HG03039 (cell line): ENCODE data around the gene GPR135.

Source experiments
- ATAC-seq: cut with Tn5 transposase; IDR thresholded peaks from one replicate; pipeline ENCODE4 v1.9.1; 2021; ENCODE audit warnings: mild to moderate bottlenecking, moderate library complexity; ENCODE audit not compliant: unreplicated experiment

GPR135 gene

DNA sequence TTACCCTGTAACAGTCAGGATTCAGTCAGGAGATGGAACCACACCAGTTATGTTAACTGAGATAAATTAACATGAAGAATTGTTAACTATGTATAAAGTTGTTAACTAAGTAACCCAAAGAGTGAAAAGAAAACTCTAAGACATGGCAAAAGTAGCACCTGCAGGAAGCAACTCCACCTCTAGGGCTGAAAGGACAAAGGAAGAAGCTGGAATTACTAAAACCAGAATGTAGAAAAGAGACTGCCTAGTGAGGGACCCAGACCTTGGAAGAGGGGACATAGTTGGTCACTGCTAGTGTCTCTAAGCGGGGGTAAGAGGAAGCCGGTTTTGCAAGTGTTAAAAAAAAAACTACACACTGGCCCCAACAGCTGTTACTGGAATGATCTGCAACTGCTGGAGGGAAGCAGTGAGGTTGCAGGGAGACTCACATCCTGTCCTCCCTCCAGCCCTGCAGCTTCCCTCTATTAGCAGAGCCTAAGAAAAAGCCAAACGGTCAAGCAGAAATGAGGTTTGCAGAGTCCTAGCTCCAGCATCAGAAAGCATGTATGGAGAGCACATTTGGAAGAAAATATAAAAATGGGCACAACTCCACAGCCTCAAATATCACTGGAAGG is 39.8 kb downstream of the GPR135 start:
- ATAC-seq = no peak

DNA sequence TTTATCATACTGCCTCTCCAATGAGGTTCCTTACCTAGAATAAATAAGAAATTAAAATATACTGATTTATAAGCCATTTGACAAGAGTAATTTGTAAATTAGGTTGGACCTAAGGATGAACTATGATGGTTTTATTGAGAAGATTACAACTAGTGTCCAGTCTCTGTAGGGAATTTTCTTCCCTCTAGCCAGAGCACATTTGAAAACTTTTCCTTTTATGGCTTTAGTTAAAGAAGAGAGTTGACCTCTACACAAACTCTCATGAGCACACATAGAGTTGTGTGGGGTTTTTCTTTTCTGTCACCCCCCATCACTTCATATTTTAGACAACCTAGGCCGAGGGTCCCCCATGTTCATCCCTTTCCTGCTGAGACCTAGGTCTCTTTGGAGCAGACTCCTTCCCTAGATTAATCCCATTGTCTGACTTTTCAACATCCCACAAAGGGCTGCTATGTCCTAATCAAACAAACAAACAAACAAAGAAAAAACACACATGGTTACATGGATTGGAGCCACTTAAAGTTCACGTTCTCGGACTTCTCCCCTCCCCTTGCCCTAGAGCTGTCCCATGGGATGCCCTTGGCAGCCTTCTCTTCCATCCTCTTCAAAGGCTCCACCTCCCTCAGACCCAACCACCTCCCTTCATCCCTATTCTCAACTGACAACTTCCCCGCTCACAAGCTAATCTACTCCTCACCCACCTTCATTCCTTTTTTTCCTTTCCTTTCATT is 40.7 kb downstream of the GPR135 start:
- no peak for ATAC-seq

DNA sequence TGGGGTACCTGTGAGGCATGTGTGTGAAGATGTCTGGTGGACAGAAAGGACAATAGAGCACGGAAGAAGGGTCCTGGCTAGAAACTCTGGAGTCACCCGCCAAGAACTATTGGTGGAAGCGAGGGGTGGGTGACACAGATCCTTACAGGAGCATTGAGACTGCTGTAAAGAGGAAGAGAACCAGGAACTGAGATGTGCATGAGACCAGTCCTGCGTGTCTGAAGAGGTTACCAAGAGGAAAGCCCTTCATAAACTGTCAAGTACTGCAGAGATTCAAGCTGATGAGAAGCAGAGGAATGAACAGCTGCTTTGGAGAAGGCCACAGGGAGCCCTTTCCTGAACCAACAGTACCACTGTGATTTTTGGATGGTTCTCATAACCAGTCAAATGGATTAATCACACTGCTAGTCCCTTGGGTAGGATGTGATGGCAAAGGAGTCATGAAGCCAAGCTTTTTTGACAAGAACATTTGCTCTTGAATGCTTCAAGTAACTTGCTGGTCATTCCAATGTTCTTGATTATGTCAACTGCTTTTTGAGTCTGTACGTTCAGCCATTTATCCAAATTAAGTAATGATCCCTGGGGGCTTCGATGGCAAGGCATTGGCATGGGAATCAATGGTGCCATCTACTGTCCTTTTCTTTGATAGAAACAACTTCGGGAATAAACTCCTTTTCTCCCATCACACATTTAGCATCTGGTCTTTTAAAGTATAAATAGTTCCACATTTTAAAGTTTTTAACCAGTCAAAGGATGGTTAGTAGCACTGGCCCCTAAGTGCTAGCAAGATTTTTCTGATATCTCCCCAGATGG is 42.9 kb downstream of the GPR135 start:
- ATAC-seq = no peak

DNA sequence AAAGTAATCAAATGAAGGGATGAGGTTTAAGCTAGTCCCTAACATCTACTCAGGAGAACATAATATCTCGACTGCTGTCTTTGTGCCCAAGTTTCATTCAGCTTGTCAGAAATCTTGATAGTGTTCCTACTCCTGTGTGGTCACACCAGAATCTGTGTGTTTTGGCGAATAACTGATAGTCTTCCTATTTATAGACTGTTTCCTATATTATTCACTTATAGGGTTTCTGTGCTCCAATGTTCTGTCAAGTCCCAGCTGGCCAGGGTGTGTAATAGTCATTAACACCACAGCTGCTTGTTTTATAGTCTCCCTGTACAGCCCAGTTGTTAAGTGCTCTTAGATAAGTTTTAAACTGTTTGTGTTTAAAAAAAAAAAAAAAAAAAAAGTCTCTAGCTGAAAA is 45.9 kb downstream of the GPR135 start:
- ATAC-seq = no peak

DNA sequence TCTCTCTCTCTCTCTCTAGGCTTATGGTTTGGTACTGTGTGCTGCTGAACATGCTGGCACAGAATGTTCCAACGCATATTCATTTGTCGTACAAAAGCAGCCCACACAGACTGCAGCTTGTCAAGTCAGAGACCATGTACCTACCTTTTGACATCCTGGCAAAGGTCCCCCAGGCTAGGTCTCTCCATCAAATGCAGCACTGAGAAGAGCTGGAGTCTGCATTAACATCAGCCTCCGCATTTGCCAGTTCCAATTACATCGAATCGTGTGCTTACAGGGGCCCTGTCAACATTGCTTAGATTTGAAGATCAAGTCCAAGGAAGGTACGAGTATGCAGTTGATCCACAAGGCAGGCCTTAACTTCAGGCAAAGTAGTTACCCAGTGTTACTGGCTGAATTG is 47.9 kb downstream of the GPR135 start:
- no peak for ATAC-seq

DNA sequence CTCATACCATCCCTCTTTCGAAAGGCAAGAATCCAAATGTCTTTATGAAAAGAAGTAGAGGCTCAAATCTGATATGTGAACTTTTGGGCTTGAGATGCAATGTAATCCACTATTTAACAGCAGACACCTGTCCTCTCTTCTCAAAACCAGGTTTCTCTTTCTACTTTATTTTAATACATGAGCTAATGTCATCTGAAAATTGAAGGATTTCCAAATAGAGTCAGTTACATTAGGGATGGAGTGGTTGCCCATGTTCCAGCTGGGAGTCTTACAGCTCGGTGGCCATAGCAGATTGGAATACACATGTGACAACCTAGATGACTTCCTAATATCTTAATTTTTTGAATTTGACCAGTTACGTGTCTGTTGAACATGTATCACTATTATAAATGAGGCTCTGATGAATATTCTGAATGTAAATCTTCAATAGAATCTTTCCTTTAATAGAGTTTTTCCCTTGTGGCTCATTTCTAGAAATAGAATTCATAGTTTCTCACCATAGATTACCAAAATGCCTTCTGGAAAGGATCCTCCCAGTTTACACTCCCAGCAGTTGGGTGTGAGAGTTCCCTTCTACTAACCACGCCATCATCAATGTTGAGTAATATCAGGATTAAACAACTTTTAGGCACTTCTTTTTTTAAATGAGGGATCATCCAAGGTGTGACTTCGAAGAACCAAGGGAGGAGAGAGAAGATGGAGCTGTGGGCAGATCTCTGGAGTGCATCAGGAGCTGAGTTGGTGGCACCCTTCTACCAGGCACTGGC is 49.2 kb downstream of the GPR135 start:
- no peak for ATAC-seq
